Activated CD8-positive, alpha-beta memory T cell treated with anti-CD3 and anti-CD28 coated beads for 4 hours (primary cell): ENCODE results near the gene ACOT7.

Experiments used
- DNase-seq, 2 donors: peaks; one replicate each; pipeline ENCODE4 v3.0.0-alpha.2; 2020; ENCODE audit warnings: low read depth in 2 of 2

Gene ACOT7

DNA sequence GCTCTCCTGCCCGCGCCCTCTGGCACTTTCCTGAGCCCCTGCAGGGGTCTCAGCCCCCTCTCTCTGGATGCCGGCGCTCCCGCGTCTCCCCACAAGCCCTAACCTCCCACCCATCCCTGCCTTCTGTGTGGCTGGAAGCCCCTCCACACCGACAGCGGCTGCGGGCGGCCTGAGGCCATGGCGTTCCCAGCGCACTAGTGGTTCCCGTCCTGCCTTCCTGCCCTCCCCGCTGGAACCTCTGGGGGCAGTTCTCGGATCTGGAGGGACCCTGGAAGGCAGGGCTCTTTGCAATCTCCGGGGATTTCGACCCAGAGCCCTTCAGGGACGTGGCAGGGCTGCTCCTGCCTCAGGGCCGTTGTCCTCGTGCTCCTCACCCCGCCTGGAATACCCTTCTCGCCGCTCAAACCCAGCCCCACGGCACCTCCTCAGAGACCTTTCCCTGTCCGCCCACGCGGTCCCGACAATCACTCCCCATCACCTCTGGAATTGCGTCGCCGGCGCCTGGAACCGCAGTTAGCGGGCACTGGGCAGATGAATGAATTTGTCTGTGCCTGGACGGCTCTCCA, 30.5 kb upstream of the ACOT7 start:
- DNase-seq: no peak

DNA sequence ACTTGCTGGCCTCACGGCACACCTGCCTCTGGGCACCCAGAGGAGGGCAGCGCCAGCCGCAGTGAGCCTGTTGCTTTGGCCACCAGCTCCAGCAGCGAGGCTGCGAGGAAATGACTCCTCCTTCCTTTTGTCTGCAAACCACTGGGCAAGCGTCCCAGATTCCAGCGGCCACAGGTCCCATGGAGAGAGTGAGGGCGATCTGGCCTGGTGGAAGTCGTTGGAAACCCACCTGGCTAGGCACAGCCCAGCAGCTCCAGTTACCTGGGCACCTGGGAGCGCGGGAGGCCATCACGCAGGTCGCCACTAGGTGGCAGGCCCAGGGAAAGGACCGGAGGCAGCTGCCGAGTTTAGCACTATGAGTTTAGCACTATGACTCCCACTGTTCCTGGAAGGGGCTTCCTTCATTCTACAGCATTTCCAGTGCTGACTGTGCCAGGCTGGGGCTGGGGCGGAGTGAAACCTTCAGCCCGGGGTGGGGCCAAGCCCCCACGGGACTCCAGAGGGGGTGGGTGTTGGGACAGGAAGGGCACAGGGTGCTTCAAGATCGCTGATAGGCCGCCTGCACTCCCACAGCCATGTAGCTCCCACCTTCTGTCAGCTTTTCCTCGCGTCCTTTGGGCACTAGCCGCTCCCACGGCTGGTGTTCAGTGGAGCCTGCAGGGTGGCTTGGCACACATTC, 29.9 kb upstream of the ACOT7 start:
- DNase-seq: peak; percentile 41 to 53

DNA sequence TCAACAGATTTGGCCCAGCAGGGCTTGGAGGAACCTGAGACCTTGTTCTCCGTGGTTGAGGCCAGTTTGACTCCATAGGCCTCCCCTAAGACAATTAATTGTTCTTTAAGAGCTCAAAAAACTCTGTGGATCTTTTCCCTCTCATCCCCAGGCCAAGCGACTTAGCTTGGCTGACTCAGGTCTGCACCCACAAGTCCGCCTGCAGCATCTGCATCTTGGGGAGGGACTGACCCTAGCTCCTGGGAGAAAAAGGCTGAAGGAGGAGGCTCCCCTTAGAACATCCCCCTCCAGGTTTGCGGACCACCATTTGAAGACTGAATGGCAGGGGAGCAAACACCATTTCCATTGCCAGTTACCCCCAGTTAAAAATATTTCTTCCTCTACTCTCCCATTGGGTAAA, 27.7 kb upstream of the ACOT7 start:
- no peak for DNase-seq

DNA sequence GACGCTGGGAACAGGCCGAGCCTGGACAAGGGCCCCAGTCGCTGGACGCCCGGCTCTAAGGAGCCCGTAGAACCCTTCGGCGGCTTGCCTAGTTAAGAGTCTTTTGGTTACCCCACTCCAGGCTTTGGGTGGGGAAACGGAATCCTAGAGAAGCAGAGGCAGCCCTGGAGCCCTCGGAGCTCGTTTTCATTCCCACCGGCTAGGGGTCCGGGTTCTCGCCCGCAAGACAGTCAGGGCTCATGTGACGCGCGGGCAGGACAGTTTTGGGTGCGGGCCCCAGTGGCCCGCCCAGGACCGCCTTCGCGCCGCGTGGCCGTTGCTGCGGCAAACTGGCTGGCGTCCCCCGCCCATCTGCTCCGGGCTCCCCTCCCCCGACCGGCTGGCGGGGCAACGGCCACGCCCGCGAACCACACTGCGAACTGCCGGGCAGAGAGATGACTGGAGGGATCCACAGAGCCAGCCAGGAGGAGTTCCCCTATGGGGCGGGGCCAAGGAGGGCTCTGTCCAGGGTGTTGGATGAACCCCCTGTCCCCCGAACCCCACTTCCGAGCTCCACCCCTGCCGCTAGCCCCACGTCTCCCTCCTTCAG, 27.0 kb upstream of the ACOT7 start:
- DNase-seq: no peak

DNA sequence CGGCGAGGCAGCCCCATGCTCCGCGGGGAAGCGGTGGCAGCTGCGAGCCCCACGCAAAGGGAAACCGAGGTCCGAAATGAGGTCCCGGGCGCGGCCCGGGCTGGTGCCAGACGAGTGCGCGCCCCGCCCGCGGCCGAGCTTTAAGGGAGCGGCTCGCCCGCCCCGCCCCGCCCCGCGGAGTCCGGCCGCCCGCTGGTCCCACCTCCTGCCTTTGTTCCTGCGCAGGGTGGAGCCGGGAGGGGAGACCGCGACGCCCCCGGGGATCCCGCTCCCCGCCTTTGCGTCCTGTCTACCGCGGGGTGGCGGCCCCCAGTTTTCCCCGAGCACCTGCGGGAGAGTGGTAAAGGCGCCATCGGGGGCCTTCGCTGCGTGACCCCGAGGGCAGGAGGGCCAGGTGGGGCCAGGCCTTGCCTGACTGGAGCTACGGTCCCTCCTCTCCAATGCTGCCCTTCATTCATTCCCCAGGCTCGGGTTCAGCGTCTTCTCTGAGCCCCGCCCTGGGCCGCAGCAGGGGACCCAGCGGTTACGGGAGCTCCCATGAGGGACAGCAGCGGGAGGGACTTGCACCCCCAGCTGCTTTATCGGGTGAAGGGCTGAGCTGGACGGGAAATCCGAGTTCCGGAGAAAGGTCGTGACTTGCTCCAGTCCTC, 26.4 kb upstream of the ACOT7 start, which contains the start of gene HES2:
HES2 (minus strand) TSS at position 116 of the 650 bp plus-strand sequence; CDS start at position 17, 99 bp downstream.
- DNase-seq: no peak

DNA sequence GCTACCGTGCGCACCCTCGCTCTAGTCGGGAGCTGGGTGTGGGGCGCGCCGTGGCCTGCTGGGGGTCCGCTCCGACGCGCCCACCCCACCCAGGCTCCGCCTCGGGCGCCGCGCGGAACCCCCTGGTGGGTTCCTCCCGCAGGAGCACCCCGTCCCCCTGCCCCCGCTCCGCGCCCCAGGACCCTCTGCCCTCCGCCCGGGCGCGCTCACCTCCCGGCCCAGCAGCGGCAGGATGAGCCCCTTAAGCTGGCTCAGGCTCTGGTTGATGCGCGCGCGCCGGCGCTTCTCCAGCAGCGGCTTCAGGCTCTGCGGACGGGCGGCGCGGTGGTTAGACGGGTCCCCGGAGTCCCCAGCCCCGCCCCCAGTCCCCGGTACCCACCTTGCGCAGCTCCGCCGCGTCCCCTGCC, 25.8 kb upstream of the ACOT7 start:
- no peak for DNase-seq

DNA sequence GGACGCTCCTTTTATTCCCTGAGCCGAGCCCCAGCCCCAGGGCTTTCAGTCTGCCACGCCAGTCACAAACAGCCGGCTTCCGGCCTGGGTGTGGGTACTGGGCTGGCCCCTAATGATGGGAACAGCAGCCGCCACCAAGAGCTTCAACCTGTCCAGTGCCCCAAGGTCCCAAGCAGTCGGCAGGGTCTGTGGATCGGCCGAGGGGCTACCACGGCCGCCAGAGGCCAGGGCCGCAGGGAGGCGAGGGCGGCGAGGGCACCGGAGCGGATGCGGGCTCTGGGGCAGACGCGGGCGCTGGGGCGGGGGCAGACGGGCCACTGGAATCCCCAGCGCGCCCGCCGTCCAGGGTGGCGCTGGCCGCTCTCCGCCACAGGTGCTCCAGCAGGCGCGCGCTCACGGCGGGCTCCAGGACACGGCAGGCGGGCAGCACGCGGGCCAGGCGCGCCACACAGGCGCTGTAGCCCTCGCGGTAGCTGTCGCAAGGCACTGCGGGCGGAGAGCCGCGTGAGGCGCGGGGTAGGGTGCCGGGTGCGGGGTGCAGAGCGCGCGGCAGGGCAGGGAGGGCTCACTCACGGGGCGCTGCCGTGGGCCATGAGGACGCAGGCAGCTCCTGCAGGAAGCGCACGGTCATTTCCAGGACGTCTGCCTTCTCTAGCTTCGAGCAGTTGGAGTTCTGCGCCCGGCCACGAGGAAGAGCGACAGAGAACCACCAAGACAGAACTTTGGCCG, 25.3 kb upstream of the ACOT7 start:
- no peak for DNase-seq

DNA sequence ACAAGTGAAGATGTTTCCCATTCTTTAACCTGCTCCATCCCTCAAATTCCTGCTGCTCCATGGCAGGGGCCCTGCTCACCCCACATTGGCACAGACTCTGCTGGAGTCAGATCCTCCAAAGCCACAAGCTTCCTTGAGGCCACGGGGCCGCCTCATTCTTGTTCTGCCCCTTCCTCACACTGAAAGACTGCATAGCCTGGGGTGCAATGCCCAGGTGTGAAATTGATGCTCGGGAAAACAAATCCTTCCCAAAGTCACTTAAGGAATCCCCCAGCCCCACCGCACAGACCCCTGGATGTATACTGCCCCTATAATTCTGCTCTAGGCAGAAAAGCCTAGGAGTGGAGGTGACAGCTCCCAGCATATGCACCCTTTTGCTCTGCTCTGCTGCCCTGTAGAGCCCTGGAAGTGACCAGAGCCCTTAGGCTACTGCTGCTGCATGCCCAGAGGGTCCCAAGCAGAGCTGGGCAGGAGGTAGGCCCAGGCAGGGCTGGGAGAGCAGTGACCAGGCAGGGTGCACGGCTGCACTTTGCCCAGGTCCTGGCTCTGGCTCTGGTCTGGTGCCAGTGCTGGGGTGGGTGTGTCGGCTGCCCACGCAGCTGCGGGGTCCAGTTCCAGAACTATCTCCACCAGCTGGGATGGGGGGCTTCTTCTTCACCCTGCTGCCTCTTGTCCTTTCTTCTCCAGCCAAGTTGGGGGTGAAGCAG, 24.5 kb upstream of the ACOT7 start:
- DNase-seq: no peak

DNA sequence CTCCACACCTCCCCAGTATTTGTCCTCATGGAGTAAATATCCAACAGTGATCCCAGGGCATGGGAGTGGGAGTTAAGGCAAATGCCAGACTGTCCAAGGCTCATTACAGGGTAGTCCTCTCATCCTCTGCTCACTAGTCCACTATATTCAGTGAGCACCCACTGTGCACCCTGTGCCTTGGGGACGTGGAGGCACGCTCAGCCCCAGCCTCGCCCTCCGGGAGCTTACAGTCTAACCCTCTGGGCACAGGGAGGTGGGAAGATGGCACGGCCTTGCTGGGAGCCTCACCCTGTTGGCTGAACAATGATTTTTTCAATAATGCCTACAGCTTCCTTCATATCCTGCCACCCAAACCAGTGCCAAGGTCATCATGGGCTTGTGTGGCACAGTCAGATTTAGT, 23.3 kb upstream of the ACOT7 start:
- no peak for DNase-seq

DNA sequence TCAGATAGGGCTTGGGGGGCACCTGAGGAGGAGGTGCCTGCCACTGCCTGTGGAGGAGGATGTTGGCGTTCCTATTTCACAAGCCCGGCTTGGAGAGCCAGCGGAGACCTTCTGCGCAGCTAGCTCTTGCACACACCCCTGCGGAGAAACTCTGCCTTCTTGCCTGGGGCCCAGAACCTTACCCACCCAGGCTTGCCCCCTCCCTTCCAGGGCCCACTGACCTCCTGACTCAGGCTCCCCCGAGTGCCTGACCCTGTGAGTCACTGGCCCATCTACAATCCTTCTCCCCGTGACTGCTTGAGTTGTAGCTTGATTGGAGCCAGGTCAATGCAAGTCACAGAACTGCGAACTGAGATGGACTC, 22.7 kb upstream of the ACOT7 start:
- no peak for DNase-seq

DNA sequence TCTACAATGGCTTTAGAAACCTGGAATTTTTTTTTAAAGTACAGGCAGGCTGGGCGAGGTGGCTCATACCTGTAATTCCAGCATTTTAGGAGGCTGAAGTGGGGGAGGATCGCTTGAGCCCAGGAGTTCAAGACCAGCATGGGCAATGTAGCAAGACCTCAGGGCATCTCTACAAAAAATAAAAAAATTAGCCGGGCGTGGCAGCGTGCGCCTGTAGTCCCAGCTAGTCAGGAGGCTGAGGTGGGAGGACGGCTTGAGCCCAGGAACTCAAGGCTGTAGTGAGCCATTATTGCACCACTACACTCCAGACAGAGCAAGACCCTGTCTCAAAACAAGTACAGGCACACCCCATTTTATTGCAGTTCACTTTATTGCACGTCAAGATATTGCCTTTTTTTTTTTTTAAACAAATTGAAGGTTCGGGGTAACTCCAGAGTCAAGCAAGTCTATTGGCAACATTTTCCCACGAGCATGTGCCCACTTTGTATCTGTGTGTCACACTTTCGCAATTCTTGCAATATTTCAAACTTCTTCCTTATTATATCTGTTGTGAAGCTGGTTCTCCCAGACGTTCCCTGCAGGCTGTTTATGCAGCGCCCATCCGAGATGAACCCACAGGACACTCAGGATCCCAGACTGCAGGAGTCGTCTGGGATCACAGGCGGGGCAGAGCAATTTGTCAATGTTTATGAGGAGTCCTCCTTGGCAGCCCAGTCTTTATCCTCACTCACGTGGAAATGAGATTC, 21.5 kb upstream of the ACOT7 start:
- DNase-seq: no peak

DNA sequence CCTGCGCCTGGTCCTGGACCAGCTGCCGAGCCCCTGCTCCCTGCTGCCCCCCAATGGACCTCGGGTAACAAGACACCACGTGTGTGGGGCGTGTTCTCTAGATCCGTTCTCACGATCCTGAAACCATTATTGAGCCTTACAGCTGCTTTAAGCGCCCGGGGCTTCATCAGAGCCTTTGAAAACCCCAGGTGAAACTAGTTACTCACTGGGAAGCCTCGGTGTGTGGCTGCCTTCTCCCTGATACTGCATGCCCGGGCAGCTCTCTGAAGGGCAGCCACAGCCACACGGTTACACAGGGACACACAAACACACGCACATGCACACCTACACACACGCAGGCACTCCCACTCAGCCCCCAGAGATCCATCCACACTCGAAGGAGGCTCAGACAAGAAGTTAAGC, 20.9 kb upstream of the ACOT7 start:
- DNase-seq: no peak

DNA sequence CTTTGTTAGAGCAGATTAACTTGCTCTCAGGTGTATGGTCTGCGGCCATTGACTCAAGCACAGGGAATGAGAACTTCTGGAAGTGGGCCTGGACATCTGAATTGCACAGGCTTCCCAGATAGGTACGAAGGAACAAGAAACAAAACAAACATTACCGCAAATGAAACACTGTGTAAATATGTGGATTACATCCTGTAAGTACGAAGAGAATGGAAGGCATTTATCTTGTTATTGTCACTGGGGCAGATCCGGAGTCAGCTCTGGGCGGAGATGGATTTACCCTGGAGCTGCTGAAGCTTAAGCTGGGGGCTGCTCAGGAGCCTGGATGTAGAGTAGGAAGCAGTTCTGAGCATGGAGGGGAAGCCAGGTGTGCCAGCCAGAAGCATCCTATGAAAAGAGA, 19.3 kb upstream of the ACOT7 start:
- no peak for DNase-seq

DNA sequence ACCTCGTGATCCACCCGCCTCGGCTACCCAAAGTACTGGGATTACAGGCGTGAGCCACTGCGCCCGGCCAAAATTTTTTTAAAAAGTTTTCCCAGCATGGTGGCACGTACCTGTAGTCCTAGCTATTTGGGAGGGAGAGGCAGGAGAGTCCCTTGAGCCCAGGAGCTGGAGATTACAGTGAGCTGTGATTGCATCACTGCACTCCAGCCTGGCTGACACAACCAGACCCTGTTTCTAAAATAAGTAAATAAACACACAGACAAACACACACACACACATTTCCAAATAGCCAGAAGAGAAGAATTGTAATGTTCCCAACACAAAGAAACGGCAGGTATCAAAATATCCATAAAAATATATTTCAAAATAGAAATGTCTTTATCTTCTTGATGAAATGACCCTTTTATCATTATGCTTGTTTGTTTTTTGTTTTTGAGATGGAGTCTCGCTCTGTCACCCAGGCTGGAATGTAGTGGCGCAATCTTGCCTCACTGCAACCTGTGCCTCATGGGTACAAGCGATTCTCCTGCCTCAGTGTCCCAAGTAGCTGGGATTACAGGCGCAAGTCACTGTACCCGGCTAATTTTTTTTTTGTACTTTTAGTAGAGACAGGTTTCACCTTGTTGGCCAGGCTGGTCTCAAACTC, 16.8 kb upstream of the ACOT7 start:
- DNase-seq: no peak

DNA sequence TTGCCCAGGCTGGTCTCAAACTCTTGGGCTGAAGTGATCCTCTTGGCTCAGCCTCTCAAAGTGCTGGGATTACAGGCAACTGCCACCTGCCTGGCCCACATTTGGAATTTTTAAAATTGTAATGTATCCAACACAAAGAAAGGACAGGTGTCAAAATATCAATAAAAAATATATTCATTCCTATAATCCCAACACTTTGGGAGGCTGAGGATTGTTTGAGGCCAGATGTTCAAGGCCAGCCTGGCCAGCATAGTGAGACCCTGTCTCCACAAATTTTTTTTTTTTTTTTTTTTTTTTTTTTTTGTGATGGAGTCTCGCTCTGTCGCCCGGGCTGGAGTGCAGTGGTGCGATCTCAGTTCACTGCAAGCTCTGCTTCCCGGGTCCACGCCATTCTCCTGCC, 16.2 kb upstream of the ACOT7 start:
- DNase-seq: no peak

DNA sequence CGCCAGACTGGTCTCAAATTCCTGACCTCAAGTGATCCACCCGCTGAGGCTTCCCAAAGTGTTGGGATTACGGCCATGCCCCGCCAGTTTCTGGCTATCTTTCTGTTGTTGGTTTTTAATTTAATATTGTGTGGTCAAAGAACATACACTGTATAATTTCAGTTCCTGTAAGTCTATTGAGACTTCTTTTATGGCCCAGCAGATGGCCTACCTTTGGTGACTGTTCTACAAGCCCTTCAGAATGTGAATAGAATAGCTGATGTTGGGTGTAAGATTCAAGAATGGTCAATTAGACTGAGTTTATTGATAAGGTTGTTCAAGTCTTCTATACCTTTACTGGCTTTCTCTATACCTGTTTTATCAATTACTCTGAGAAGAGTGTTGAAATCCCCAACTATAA, 15.5 kb upstream of the ACOT7 start:
- DNase-seq: no peak

DNA sequence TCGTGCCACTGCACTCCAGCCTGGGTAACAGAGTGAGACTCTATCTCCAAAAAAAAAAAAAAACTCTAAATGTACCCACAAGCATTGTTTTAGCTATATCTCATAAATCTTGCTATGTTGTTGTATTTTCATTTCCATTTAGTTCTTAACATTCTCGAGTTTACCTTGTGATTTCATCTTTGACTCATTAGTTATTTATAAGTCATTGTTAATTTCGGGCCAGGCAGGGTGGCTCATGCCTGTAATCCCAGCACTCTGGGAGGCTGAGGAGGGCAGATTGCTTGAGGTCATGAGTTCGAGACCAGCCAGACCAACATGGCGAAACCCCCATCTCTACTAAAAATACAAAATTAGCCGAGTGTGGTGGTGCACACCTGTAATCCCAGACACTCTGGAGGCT, 14.5 kb upstream of the ACOT7 start:
- no peak for DNase-seq

DNA sequence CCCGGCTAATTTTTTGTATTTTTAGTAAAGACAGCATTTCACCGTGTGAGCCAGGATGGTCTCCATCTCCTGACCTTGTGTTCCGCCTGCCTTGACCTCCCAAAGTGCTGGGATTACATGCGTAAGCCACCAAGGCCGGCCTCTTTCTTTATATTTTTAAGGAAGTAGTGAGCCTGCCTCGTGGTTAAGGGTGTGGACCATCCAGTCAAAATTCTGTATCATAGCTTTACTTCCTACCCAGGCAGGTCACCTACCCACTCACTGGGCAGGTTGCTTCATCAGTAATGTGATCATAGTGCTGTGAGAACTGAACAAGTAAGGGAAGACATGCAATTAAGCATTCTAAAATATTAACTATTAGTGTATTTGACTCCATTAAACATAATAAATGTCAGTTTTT, 8.1 kb upstream of the ACOT7 start:
- DNase-seq: no peak

DNA sequence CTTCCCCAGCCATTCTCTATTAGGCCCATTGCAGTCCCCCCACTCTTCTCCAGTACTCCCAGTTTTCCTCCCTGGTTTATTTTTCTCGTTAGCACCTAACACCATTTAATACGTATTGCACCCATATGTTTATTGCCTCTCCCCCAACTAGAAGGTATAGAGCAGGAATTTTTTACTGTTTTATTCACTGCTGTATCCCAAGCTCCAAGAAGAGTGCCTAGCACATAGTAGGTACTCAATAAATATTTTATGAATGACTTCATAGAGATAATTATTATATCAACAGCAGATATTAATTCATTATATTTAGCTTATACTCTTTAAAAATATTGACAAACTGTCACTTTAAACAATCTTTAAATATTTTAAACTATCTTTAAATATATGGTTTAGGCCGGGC, 5.7 kb upstream of the ACOT7 start:
- no peak for DNase-seq

DNA sequence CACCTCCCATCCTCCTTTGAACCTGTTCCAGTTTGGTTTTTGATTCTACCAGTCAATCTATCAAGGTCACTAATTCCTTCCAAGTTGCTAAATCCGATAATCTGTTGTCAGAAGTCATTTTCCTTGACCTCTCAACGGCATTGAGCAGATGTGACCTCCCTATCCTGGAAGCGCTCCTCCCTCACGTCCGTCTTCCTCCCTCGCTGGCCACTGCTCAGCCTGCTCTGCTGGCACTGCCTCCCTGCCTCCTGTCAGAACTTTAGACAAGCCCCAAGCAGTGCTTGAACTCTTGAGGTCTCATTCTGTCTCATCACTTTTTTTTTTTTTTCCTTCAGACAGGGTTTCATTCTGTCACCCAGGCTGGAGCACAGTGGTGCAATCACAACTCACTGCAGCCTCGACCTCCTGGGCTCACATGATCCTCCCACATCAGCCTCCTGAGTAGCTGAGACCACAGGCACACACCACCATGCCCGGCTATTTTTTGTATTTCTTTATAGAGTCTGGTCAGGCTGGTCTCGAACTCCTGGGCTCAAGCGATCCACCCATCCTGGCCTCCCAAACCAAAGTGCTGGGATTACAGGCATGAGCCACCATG, 4.4 kb upstream of the ACOT7 start:
- no peak for DNase-seq
